Endothelial cell of umbilical vein (primary cell): ENCODE measurements around the gene BMPR1B.

Experiments
- FOS ChIP-seq: IDR thresholded peaks from 2 replicates; pipeline ENCODE4 v1.6.1; 2011; ENCODE audit warnings: mild to moderate bottlenecking, low read length, moderate library complexity, borderline replicate concordance; ENCODE audit not compliant: insufficient read depth
- POLR2A ChIP-seq: IDR thresholded peaks from 2 replicates; pipeline ENCODE4 v1.6.1; 2012; ENCODE audit warnings: low read depth, mild to moderate bottlenecking, control low read depth, low read length
- POLR2AphosphoS5 ChIP-seq: IDR thresholded peaks from 2 replicates; pipeline ENCODE4 v1.6.1; 2012; ENCODE audit warnings: low read depth, mild to moderate bottlenecking, control low read depth, low read length, moderate library complexity; ENCODE audit not compliant: insufficient read depth
- TF ChIP-seq, protein P1 (sequence below), 2 donors: IDR thresholded peaks; 1 replicate in 1 of 2; 2 replicates in 1 of 2; pipeline ENCODE4 v1.5.1; 2011; ENCODE audit warnings: low read length in 2 of 2, mild to moderate bottlenecking in 2 of 2, moderate library complexity in 2 of 2, control low read depth in 1 of 2, inconsistent platforms in 1 of 2, low read depth in 1 of 2; ENCODE audit not compliant: insufficient read depth in 1 of 2; ENCODE audit errors: extremely low read depth in 1 of 2

DNA sequence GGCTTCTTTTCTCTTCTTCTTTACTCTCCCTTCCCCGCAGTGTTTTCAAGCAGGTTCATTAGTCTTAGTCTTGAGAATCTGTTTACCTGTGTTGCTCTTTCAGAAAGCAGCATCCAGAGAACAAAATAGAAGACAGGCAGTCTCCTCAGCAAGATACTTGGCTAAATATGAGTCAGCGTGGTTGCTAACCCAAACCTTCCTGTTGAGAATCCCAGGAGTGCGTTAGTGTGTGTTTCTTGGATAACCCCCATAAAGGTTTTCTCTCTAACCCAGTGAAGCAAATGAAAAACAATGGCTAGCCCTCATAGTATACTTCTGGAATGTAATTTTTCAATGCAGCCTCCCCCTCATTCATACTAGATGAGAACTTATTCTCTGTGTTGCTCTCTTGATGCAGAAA is 41.1 kb downstream of the BMPR1B start:
- TF ChIP-seq, protein P1, sequence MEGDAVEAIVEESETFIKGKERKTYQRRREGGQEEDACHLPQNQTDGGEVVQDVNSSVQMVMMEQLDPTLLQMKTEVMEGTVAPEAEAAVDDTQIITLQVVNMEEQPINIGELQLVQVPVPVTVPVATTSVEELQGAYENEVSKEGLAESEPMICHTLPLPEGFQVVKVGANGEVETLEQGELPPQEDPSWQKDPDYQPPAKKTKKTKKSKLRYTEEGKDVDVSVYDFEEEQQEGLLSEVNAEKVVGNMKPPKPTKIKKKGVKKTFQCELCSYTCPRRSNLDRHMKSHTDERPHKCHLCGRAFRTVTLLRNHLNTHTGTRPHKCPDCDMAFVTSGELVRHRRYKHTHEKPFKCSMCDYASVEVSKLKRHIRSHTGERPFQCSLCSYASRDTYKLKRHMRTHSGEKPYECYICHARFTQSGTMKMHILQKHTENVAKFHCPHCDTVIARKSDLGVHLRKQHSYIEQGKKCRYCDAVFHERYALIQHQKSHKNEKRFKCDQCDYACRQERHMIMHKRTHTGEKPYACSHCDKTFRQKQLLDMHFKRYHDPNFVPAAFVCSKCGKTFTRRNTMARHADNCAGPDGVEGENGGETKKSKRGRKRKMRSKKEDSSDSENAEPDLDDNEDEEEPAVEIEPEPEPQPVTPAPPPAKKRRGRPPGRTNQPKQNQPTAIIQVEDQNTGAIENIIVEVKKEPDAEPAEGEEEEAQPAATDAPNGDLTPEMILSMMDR (IDR thresholded peaks at IDR 0.05; ENCODE audit: extremely low read depth in 1 of 2, insufficient read depth in 1 of 2, low read depth in 1 of 2, low read length in 2 of 2), result no peak
- no peak for TF ChIP-seq POLR2A
- no peak for TF ChIP-seq POLR2AphosphoS5
- no peak for TF ChIP-seq FOS
